ENCODE results near the gene KLHL29. TPM values are rescaled to one million over a fixed set of nuclear protein-coding genes. Genes with fewer than 3 reads are reported as not detected.

Gene KLHL29
- total and polyA plus RNA-seq, 2 donors (not counting 3 experiments of a cell fraction or from before 2014, with no cell fraction given) = 4.6 to 12.7 TPM

GRCh38 chr2:23419171-23420090 lies 34.5 kb downstream of the KLHL29 start:
- Histone ChIP-seq H3K4me3 (replicated peaks in 1 of 3; ENCODE audit: insufficient read depth in 1 of 3, low read depth in 1 of 3, low read length in 3 of 3) (no peak overlapping the region), H3K9me1 (replicated peaks; ENCODE audit: control insufficient read depth, extremely low read depth, insufficient read depth, low read length) (no peaks in the 10 kb centered on the region), H3K27ac (ENCODE audit: insufficient read depth, low read depth, low read length) (no peak overlapping the region), H3K9me3 (replicated peaks; ENCODE audit: control insufficient read depth, insufficient read depth, low read length) (no peaks in the 10 kb centered on the region), H3K9ac (replicated peaks; ENCODE audit: extremely low read depth, insufficient read depth, low read length) (no peak overlapping the region), H3K4me2 (ENCODE audit: insufficient read depth, low read length) (no peak overlapping the region), H3K4me1 (ENCODE audit: control insufficient read depth, extremely low read depth, insufficient read depth, low read length) (no peaks in the 10 kb centered on the region), H4K20me1 (replicated peaks; ENCODE audit: control insufficient read depth, extremely low read depth, insufficient read depth, low read length) (no peaks in the 10 kb centered on the region), H3K36me3 (ENCODE audit: control insufficient read depth in 2 of 2, extremely low read depth in 1 of 2, insufficient read depth in 2 of 2, low read length in 2 of 2) (no peaks in the 10 kb centered on the region), H3K27me3 (ENCODE audit: control insufficient read depth in 2 of 2, insufficient read depth in 2 of 2, low read length in 2 of 2) (no peaks in the 10 kb centered on the region), H2AFZ (ENCODE audit: low read depth, low read length) (no peak overlapping the region), H3K79me2 (ENCODE audit: control insufficient read depth, insufficient read depth, low read length) (no peaks in the 10 kb centered on the region)
- dilution Hi-C loops (cut with MboI; ENCODE audit: extremely low pct_ligation_motif_present, low sequenced_read_pairs) = no loop called here
- no peak for FAIRE-seq
- TF ChIP-seq MYC (IDR thresholded peaks at IDR 0.05; ENCODE audit: low read depth, low read length) = no peak
- no peak for TF ChIP-seq MAX (IDR thresholded peaks at IDR 0.05; ENCODE audit: insufficient read depth, insufficient read length)
- no peak for TF ChIP-seq GATA2 (IDR thresholded peaks at IDR 0.05; ENCODE audit: insufficient read depth, insufficient read length, low read depth, low read length)
- TF ChIP-seq JUN (IDR thresholded peaks at IDR 0.05; ENCODE audit: borderline replicate concordance, insufficient read depth, insufficient read length, low read depth) = no peak
- TF ChIP-seq POLR2A (IDR thresholded peaks at IDR 0.05; ENCODE audit: low read depth, low read length) = no peak
- TF ChIP-seq EZH2 (IDR thresholded peaks at IDR 0.05; ENCODE audit: borderline replicate concordance, low read depth, low read length, severe bottlenecking) = no peak
- no peak for TF ChIP-seq FOS (IDR thresholded peaks at IDR 0.05; ENCODE audit: borderline replicate concordance, insufficient read depth, low read length)
- TF ChIP-seq POLR2AphosphoS5 (IDR thresholded peaks at IDR 0.05; ENCODE audit: insufficient read depth, low read depth, low read length) = no peak
- no peak for TF ChIP-seq CTCF (IDR thresholded peaks at IDR 0.05; ENCODE audit: extremely low read depth in 1 of 2, insufficient read depth in 1 of 2, low read depth in 1 of 2, low read length in 2 of 2)
- POLR2A ChIA-PET = no interaction called here
- intact Hi-C loops (cut with micrococcal nuclease) = no loop called here
- CTCF ChIA-PET = no interaction called here
- DNase-seq (ENCODE audit: low read depth, low spot score) = no peak
- BruUV-seq (replicated peaks) = no TSS peak

All from endothelial cell of umbilical vein (primary cell).